GM18868 (cell line): Measurements from ENCODE around the gene GBF1.

Experiments used
- ATAC-seq: cut with Tn5 transposase; IDR thresholded peaks from one replicate; pipeline ENCODE4 v1.9.1; 2021; ENCODE audit warnings: mild to moderate bottlenecking, moderate library complexity; ENCODE audit not compliant: unreplicated experiment

The GBF1 gene

GRCh38 chr10:102406815-102407214 lies 161.5 kb downstream of the GBF1 start:
- ATAC-seq: no peak

DNA sequence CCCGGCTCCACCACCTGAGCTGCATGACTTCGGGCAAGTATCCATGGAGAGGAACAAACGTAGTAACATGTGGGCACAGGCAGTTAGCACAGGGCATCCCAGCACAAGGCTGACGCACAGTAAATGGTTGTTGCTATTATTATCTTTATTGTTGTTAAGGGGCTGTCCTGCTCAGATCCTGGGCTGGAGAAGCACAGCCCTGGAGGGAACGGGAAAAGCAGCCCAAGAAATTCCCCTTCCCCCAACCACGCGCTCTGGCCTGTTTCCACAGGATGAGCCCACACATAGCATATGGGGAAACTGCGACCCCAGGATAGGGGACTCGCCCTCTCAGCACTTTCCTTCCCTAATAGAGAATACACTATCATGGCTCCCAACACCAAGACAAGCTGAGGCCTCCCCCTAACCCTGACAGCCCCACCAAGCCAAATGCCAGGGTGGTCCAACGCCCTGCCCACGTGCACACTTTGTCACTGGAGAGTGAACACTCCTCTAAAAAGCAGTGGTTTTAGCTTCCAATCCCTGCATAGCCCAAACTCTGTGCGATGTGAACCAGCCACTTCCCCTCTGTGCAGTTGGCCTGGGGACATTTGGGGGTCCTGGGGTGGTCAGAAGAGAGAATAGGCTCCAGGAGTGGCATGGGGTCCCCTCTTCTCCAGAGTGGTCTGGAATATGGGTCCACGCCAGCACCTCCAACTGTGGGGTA lies 162.2 kb downstream of the GBF1 start:
- ATAC-seq: no peak

GRCh38 chr10:102408131-102408727 lies 162.9 kb downstream of the GBF1 start:
- ATAC-seq: no peak

GRCh38 chr10:102408728-102409603 lies 163.6 kb downstream of the GBF1 start:
- ATAC-seq: no peak

GRCh38 chr10:102409604-102410428 lies 164.5 kb downstream of the GBF1 start:
- no peak for ATAC-seq

DNA sequence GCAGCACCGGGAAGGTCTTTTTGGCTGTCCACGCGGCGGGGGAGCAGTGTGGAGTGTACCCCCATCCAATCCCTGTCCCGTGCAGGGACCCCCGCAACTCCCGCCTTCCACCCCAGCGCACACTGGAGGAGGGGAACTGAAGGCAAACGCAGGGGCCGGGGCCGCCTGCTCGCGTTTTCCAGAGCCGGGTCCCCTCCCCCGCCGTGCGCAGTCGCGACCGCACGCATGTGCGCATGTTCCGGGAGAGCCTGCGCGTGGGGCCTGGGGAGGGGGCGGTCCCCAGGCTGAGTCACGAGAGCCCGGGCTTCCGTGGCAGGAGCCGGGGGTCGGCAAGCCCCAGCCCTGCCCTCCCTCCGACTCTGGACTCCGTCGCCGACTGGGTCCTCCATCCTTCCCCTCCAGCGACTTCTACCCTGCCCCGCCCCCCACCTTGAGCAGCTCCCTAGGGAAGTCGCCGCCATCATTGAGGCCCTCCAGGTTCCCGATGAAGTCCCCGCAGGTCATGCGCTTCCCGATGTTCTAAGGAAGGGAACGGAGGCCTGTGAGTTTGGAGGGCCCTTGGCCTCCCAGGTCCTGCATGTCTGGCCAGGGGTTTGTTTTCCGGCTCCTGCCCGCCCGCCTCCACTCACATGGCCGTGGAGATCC lies 165.2 kb downstream of the GBF1 start:
- no peak for ATAC-seq

- no peak for ATAC-seq
Measured at GRCh38 chr10:102411341-102412255, 166.3 kb downstream of the GBF1 start.

GRCh38 chr10:102412293-102412692 lies 167.0 kb downstream of the GBF1 start:
- ATAC-seq: no peak

GRCh38 chr10:102413053-102413705 lies 167.8 kb downstream of the GBF1 start:
- ATAC-seq: no peak

DNA sequence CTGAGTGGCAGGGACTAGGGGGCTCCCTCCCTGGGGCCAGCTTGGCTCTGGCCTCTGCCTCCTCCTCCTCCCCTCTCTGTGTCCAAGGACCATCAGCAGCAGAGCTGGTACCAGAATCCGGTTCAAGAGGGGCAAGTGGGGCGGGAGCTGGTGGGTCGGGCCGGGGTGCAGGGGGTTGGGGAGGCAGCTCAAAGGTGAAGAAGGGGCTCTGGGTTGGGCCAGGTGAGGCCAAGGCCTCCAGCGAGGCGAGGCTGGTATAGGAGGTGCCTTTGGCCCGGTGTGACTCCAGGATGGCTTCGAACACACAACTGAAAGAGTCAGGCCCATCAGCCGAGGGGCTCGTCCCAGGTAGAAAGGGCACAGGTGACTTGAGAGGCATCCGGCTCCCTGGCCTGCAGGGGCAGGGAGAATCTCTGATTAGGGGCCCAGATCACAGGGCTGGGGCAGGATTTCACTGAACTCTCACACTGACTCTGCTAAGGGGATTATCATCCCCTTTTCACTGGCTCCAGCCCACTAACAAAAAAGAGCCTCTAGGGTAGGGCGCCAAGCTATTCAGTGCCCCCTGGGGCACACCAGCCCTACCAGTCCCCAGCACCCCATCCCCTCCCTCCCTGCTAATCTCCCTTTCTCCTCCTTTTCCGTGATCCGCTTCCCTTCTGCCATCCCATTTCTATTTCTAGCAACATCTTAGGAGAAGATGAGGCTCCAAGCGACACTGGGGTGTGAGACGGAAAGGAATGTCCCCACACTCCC lies 168.7 kb downstream of the GBF1 start:
- no peak for ATAC-seq

- ATAC-seq: no peak
Measured at GRCh38 chr10:102414749-102415148, 169.4 kb downstream of the GBF1 start.

DNA sequence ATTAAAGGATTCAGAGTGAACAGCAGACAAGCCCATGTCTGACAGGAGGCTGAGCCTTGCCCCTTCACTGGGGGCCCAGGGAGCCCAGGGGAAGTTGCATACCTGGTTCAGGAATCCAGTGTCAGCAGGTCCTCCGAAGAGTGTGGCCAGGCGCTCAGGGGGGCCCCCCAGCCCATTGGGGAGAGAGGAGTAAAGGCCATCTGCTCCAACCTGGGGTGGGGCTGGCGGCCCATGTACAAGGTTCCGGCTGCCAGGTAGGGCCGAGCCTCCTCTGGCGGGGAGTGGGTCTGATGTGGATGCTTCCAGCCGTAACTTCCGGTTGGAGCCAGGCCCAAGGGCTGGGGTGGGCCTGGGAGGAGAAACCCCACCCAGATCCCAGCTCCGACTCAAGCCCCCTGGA lies 171.0 kb downstream of the GBF1 start:
- no peak for ATAC-seq

DNA sequence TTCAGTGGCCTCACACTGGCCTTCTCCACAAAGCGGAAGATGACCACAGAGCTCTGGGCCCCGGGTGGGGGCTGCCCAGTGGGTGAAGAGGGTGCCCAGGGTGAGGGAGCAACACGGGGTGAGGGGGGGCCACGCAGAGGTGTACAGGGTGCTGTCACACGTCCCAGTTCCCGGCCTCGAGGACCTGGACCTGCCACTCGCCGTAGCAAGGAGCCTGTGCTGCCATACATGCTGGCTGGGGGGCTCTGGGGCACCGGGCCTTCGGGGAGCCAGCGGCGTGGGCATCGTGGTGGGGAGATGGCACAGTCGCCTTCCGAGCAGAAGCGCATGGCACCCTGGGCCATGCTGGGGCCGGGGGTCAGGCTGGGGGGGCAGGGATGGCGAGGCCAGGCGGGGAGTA lies 171.4 kb downstream of the GBF1 start:
- ATAC-seq: no peak

DNA sequence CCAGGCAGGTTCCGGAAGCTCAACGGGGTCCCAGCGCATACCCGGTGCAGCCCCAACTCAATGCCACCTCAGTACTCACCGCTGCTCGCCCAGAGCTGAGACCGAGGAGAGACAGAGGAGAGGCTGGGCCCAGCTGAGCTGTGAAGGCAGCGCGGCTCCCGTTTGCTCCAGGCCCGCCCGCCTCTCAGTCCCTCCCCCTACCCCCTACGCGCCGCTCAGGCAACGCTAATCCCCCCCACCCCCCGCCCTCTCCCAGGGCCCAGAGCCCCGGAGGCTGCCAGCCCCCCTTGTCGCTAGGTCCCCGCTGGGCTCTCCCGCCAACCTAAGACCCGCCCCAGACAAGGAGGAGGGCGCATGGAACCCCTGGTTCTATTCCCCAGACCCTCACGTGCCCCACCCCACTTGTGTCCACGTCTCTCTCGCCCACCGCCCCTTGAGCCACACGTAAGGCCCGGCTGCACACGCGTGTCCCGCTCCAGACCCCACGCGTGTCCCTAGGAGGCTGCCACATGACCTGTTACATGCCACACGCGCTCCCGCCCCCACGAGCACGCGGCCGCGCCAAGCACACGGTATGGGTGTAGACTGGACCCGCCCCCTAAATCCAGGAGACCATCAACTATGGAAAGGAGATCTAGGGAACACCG lies 173.4 kb downstream of the GBF1 start, which contains the start of gene PSD:
TSS of gene PSD (minus strand) at position 164 of the 647 bp plus-strand sequence. CDS start 1,747 bp downstream, outside the sequence.
- no peak for ATAC-seq

DNA sequence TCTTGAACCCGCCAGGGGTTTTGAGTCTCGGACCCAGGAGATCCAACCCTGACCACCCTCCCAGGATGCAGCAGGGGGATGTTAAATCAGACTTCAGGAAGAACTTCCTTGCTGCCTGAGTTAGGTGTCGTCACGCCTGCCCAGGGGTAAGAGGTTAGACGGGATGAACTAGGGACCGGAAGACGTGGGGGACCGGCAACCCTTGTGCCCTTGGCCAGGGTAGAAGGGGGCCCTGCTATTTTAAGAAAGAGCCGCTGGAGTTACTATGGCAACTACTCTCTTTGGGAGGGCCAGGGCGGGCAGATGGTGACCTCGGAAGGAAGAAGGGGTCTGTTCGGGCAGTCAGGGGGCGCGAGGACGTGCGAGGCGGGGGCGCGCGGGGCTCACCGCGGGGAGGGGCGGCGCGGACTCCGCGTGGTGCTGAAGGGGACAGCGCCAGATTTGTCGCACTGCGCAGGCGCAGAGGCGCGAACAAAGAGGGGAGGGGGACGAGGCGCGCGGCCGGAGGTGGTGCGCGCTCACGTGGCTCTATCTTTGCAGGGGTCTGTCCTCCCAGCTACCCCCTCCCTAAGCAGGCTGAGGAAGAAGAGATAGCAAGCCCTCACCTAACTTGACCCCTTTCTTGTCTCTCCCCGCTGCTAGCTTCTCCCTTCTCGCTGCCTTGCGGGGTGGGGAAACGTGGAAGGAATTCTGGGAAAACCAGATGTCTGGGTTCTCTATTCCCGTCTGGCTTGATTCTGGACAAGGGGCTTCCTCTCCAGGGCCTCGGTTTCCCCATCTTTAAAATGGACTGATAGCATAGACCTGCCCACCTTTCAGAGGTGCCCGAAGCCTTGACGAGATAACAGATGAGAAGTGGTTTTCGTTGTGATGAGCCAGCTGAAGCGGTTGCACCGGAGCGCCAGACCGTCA lies 174.2 kb downstream of the GBF1 start:
- ATAC-seq: no peak

DNA sequence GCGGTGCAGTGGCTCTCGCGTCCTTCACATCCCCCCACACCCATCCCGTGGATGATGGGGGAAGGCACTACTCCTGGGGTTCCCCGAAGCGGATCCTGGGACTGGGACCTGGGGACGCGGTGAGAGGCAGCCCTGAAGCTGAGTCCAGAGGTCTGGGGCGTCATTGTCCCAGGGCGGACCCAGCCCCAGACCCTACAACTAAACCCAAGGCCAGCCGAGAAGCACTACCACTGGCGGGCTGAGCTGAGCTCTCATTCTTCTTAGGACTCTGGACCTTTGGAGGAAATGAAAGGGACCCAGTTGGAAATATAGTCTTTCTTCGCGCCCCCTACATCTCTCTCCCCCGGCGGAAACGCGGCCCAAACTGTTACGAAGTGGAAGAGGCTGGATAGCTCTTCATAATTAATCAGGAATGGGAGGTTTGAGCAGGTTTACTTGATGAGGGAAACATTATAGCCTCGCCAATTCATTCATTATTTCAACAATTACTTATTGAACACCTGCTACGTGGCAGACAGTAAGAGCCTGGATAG lies 174.9 kb downstream of the GBF1 start:
- no peak for ATAC-seq
